ENCODE results near the gene ITGB7. TPM values are rescaled to one million over a fixed set of nuclear protein-coding genes. Genes with fewer than 3 reads are reported as not detected.

Gene ITGB7
- total RNA-seq, 4 donors from 2014 or later: 0.40 to 5.8 (median 2.6) TPM

- Histone ChIP-seq H3K4me1 (no peaks in the 10 kb centered on the region), H3K27me3 (no peaks in the 10 kb centered on the region), H3K27ac (no peak overlapping the region), H3K36me3 (no peaks in the 10 kb centered on the region), H3K9me3 (no peaks in the 10 kb centered on the region), H3K4me3 (no peak overlapping the region)
- ATAC-seq: no peak
- TF ChIP-seq POLR2A (IDR thresholded peaks at IDR 0.05): no peak
- no peak for TF ChIP-seq POLR2AphosphoS5 (IDR thresholded peaks at IDR 0.05)
- no peak for TF ChIP-seq EP300 (IDR thresholded peaks at IDR 0.05)
- TF ChIP-seq, protein P1, sequence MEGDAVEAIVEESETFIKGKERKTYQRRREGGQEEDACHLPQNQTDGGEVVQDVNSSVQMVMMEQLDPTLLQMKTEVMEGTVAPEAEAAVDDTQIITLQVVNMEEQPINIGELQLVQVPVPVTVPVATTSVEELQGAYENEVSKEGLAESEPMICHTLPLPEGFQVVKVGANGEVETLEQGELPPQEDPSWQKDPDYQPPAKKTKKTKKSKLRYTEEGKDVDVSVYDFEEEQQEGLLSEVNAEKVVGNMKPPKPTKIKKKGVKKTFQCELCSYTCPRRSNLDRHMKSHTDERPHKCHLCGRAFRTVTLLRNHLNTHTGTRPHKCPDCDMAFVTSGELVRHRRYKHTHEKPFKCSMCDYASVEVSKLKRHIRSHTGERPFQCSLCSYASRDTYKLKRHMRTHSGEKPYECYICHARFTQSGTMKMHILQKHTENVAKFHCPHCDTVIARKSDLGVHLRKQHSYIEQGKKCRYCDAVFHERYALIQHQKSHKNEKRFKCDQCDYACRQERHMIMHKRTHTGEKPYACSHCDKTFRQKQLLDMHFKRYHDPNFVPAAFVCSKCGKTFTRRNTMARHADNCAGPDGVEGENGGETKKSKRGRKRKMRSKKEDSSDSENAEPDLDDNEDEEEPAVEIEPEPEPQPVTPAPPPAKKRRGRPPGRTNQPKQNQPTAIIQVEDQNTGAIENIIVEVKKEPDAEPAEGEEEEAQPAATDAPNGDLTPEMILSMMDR (IDR thresholded peaks at IDR 0.05): no peak
- WGBS, 2 donors (ENCODE audit: low coverage in 1 of 2): 82 to 86% methylated on average over 4 of the region's 4 CpGs
Observed at GRCh38 chr12:53143355-53143754, 63.7 kb downstream of the ITGB7 start.

Small RNAs within 50 kb of the gene (small RNA-seq; reads per million reads assigned to genes)
- gene HIGD1AP1: 0 reads per million in 4 donors

Other genes starting within 250 kb of the ITGB7 start
- 100 to 1,000 TPM; 521 to 701 (median 591) TPM for gene EIF4B, start 200.8 kb downstream of the ITGB7 start, total RNA-seq
- gene TNS2, start 157.2 kb downstream of the ITGB7 start, total RNA-seq: 100 to 1,000 TPM; 108 to 323 (median 182) TPM
- 100 to 1,000 TPM in 2 of 4 donors, 10 to 100 TPM in 2; 79.1 to 137 (median 110) TPM for gene SPRYD3, start 127.9 kb downstream of the ITGB7 start, total RNA-seq
- 1,000 to 10,000 TPM in 2 of 4 donors, 100 to 1,000 TPM in 2; 632 to 1,838 (median 914) TPM for gene IGFBP6, start 109.6 kb downstream of the ITGB7 start, total RNA-seq
- gene SOAT2, start 103.8 kb downstream of the ITGB7 start, total RNA-seq: under 1 TPM in 1 of 4 donors, not detected in 3; 0.31 TPM
- gene ZNF740, start 26.5 kb downstream of the ITGB7 start, total RNA-seq: 10 to 100 TPM; 14.9 to 27.7 (median 17.4) TPM
- gene CSAD, start 26.3 kb downstream of the ITGB7 start, total RNA-seq: 10 to 100 TPM; 11.3 to 47.5 (median 24.1) TPM
- gene RARG, start 25.0 kb upstream of the ITGB7 start, total RNA-seq: 10 to 100 TPM; 15.6 to 26.6 (median 22.9) TPM
- gene ESPL1, start 61.0 kb upstream of the ITGB7 start, total RNA-seq: 1 to 10 TPM in 2 of 4 donors, under 1 TPM in 2; 0.13 to 2.3 (median 0.64) TPM
- gene PFDN5, start 88.3 kb upstream of the ITGB7 start, total RNA-seq: 100 to 1,000 TPM; 390 to 782 (median 568) TPM
- 10 to 100 TPM; 40.9 to 49.2 (median 46.3) TPM for gene MYG1, start 92.4 kb upstream of the ITGB7 start, total RNA-seq
- 10 to 100 TPM; 36.4 to 88.9 (median 46.5) TPM for gene AAAS, start 114.4 kb upstream of the ITGB7 start, total RNA-seq
- gene SP7, start 129.1 kb upstream of the ITGB7 start, total RNA-seq: not detected
- 10 to 100 TPM; 68.0 to 80.5 (median 74.0) TPM for gene SP1, start 172.9 kb upstream of the ITGB7 start, total RNA-seq
- gene AMHR2, start 216.6 kb upstream of the ITGB7 start, total RNA-seq: under 1 TPM in 1 of 4 donors, not detected in 3; 0.13 TPM
- gene PRR13, start 234.5 kb upstream of the ITGB7 start, total RNA-seq: 10 to 100 TPM; 54.2 to 73.2 (median 69.6) TPM
- 100 to 1,000 TPM; 259 to 375 (median 354) TPM for gene PCBP2, start 244.9 kb upstream of the ITGB7 start, total RNA-seq